ENCODE measurements around the gene FZD8. TPM values are rescaled to one million over a fixed set of nuclear protein-coding genes. Genes with fewer than 3 reads are reported as not detected.

FZD8 gene
- total and polyA plus RNA-seq, 4 donors, result 0.25 to 5.4 (median 3.0) TPM

- TF ChIP-seq, protein P1, sequence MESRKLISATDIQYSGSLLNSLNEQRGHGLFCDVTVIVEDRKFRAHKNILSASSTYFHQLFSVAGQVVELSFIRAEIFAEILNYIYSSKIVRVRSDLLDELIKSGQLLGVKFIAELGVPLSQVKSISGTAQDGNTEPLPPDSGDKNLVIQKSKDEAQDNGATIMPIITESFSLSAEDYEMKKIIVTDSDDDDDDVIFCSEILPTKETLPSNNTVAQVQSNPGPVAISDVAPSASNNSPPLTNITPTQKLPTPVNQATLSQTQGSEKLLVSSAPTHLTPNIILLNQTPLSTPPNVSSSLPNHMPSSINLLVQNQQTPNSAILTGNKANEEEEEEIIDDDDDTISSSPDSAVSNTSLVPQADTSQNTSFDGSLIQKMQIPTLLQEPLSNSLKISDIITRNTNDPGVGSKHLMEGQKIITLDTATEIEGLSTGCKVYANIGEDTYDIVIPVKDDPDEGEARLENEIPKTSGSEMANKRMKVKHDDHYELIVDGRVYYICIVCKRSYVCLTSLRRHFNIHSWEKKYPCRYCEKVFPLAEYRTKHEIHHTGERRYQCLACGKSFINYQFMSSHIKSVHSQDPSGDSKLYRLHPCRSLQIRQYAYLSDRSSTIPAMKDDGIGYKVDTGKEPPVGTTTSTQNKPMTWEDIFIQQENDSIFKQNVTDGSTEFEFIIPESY (IDR thresholded peaks at IDR 0.05), result no peak
- TF ChIP-seq EGR1 (IDR thresholded peaks at IDR 0.05; ENCODE audit: low read depth in 2 of 2) (no peak), FOXA1 (IDR thresholded peaks at IDR 0.05) (no peak), GABPA (IDR thresholded peaks at IDR 0.05 in 1 of 2, conservative IDR thresholded peaks at IDR 0.05 in 1 of 2) (no peak), RAD21 (IDR thresholded peaks at IDR 0.05) (no peak), SP1 (IDR thresholded peaks at IDR 0.05) (no peak), RXRA (IDR thresholded peaks at IDR 0.05) (no peak)
Observed at GRCh38 chr10:35595106-35595505, 47.0 kb downstream of the FZD8 start (continued).

DNA sequence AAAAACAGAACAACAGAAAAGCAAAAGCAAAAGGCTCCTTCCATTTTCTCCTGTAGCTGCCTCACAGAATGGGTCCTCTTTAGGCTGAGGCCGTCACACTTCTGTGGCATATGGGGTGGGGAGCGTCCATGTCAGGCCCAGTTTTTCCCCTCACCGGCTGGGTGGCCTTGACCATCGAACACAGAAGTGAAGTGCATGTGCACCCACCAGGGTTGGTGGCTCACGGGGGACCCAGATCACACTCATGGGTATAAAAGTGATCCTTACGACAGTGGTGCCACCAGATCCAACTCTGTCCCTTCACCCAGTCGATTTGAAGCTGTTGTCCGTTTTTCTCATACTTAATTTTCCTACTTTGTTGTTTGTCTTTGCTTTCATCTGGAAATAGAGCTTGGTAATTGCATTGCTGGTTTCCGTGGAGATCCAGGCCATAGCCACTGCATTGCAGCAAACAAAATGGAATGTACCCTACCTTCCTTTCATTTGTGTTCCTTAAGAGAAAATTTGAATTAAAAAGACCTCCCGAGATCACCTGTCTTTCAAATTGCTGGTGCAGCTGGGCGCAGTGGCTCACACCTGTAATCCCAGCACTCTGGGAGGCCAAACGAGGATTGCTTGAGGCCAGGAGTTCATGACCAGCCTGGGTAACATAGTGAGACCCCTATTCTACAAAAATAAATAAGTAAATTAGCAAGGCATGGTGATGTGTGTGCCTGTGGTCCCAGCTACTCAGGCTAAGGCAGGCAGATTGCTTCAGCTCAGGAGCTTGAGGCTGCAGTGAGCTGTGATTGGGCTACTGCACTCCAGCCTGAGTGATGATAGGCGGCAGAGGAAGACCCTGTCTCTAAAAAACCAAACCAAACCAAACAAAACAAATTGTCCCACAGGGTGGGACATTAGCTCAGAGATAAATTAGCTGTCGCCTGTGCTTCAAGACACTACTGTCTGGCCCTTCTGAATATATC is 47.7 kb downstream of the FZD8 start:
- H3K4me3 ChIP-seq (ENCODE audit: low read depth in 1 of 3, low read length in 3 of 3), result no peak overlapping the region
- no peaks in the 10 kb centered on the region for H3K27me3 ChIP-seq (ENCODE audit: control insufficient read depth in 4 of 4, insufficient read depth in 4 of 4, low read length in 3 of 4)
- no peak for TF ChIP-seq HNF4G (IDR thresholded peaks at IDR 0.05)
- TF ChIP-seq RAD21 (IDR thresholded peaks at IDR 0.05), result no peak
- no peak for TF ChIP-seq HNF4A (conservative IDR thresholded peaks at IDR 0.05)
- TF ChIP-seq, protein P1 (IDR thresholded peaks at IDR 0.05), result no peak
- no peak for TF ChIP-seq JUND (IDR thresholded peaks at IDR 0.05)
- no peak for TF ChIP-seq ATF3 (IDR thresholded peaks at IDR 0.05)
- TF ChIP-seq, protein P2, sequence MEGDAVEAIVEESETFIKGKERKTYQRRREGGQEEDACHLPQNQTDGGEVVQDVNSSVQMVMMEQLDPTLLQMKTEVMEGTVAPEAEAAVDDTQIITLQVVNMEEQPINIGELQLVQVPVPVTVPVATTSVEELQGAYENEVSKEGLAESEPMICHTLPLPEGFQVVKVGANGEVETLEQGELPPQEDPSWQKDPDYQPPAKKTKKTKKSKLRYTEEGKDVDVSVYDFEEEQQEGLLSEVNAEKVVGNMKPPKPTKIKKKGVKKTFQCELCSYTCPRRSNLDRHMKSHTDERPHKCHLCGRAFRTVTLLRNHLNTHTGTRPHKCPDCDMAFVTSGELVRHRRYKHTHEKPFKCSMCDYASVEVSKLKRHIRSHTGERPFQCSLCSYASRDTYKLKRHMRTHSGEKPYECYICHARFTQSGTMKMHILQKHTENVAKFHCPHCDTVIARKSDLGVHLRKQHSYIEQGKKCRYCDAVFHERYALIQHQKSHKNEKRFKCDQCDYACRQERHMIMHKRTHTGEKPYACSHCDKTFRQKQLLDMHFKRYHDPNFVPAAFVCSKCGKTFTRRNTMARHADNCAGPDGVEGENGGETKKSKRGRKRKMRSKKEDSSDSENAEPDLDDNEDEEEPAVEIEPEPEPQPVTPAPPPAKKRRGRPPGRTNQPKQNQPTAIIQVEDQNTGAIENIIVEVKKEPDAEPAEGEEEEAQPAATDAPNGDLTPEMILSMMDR (IDR thresholded peaks at IDR 0.05; ENCODE audit: low read depth, low read length, missing input control), result no peak
- H3K4me1 ChIP-seq (ENCODE audit: control insufficient read depth in 4 of 4, insufficient read depth in 4 of 4, low read length in 3 of 4), result no peaks in the 10 kb centered on the region
- H3K27ac ChIP-seq (ENCODE audit: low read depth in 1 of 2, low read length in 2 of 2), result no peak overlapping the region
- H3K9me3 ChIP-seq (ENCODE audit: control insufficient read depth in 4 of 4, low read length in 3 of 4), result peaks cover 0 to 6% (median 3%) of the 10 kb centered on the region in 4 donors
- no peak for DNase-seq (ENCODE audit: low spot score)
- H3K36me3 ChIP-seq (ENCODE audit: control insufficient read depth in 4 of 4, insufficient read depth in 3 of 4, low read depth in 1 of 4, low read length in 3 of 4), result no peaks in the 10 kb centered on the region
- WGBS, result 76% methylated on average over 14 of the region's 14 CpGs
- H3K9ac ChIP-seq (ENCODE audit: low read depth in 1 of 2, low read length in 2 of 2), result no peak overlapping the region

GRCh38 chr10:35592441-35592840 is 49.7 kb downstream of the FZD8 start:
- H3K36me3 ChIP-seq (ENCODE audit: control insufficient read depth in 4 of 4, insufficient read depth in 3 of 4, low read depth in 1 of 4, low read length in 3 of 4), result no peaks in the 10 kb centered on the region
- H3K4me3 ChIP-seq (ENCODE audit: low read depth in 1 of 3, low read length in 3 of 3), result no peak overlapping the region
- peaks cover 0 to 6% (median 3%) of the 10 kb centered on the region in 4 donors for H3K9me3 ChIP-seq (ENCODE audit: control insufficient read depth in 4 of 4, low read length in 3 of 4)
- DNase-seq (ENCODE audit: low spot score), result no peak
- WGBS, result 92% methylated on average over 4 of the region's 4 CpGs
- H3K9ac ChIP-seq (ENCODE audit: low read depth in 1 of 2, low read length in 2 of 2), result no peak overlapping the region
- no peaks in the 10 kb centered on the region for H3K4me1 ChIP-seq (ENCODE audit: control insufficient read depth in 4 of 4, insufficient read depth in 4 of 4, low read length in 3 of 4)
- H3K27ac ChIP-seq (ENCODE audit: low read depth in 1 of 2, low read length in 2 of 2), result no peak overlapping the region
- TF ChIP-seq RXRA (IDR thresholded peaks at IDR 0.05), result no peak
- TF ChIP-seq FOXA2 (IDR thresholded peaks at IDR 0.05), result no peak
- TF ChIP-seq, protein P1 (IDR thresholded peaks at IDR 0.05), result no peak
- TF ChIP-seq GABPA (IDR thresholded peaks at IDR 0.05 in 1 of 2, conservative IDR thresholded peaks at IDR 0.05 in 1 of 2), result no peak
- TF ChIP-seq JUND (IDR thresholded peaks at IDR 0.05), result no peak
- TF ChIP-seq NR2F2 (IDR thresholded peaks at IDR 0.05), result no peak
- no peak for TF ChIP-seq FOXA1 (IDR thresholded peaks at IDR 0.05)
- no peak for TF ChIP-seq TAF1 (conservative IDR thresholded peaks at IDR 0.05)
- no peak for TF ChIP-seq HNF4A (conservative IDR thresholded peaks at IDR 0.05)
- no peaks in the 10 kb centered on the region for H3K27me3 ChIP-seq (ENCODE audit: control insufficient read depth in 4 of 4, insufficient read depth in 4 of 4, low read length in 3 of 4)

All from liver (tissue), 9 donors.